Body of pancreas (tissue), 4 donors: Measurements from ENCODE around the gene SLC26A4. TPM values are rescaled to one million over a fixed set of nuclear protein-coding genes. Genes with fewer than 3 reads are reported as not detected.
A peak's percentile ranks its signal among the peaks of the same experiment; 100 is the strongest.

Experiments used
- ATAC-seq: fragments of 150-250 bp; one replicate; pipeline ENCODE4 v1.9.1; 2016
- DNase-seq, 4 donors: peaks; one replicate each; pipeline ENCODE4 v3.0.0-alpha.2; 2019
- H3K27ac ChIP-seq, 4 donors: fragments of 200-600 bp; sonication (generic); 1 replicate in 3 of 4; 2 replicates in 1 of 4; pipeline versions ENCODE4 v1.5.1 to v1.6.1; 2016 to 2019; ENCODE audit warnings: mild to moderate bottlenecking in 1 of 4, mixed read lengths in 1 of 4, moderate library complexity in 1 of 4
- H3K27me3 ChIP-seq, 2 donors: fragments of 200-600 bp; sonication (generic); one replicate each; pipeline ENCODE4 v1.6.0; 2016; ENCODE audit warnings: mild to moderate bottlenecking in 1 of 2
- H3K36me3 ChIP-seq, 2 donors: fragments of 200-600 bp; sonication (generic); replicated peaks in 1 of 2; 2 replicates each; pipeline ENCODE4 v1.5.1; 2016; ENCODE audit warnings: low read depth in 2 of 2; ENCODE audit not compliant: insufficient read depth in 1 of 2
- H3K4me1 ChIP-seq: fragments of 200-600 bp; sonication (generic); one replicate; pipeline ENCODE4 v1.6.0; 2016
- H3K4me3 ChIP-seq, 2 donors: fragments of 200-600 bp; sonication (generic); 1 replicate in 1 of 2; 2 replicates in 1 of 2; pipeline ENCODE4 v1.5.1; 2016 to 2019
- H3K9me3 ChIP-seq, 3 donors: fragments of 200-600 bp; sonication (generic); 1 replicate in 2 of 3; 2 replicates in 1 of 3; pipeline ENCODE4 v1.5.1; 2016
- CTCF ChIP-seq, 7 experiments: fragments of 450-650 bp in 4 of 7; fragments of 200-600 bp in 3 of 7; sonication (generic) in 3 of 7; IDR thresholded peaks; one replicate each; pipeline ENCODE4 v1.5.1; 2016 to 2019; ENCODE audit warnings: antibody characterized with exemption in 7 of 7
- POLR2A ChIP-seq, 3 donors: fragments of 450-650 bp; IDR thresholded peaks; one replicate each; pipeline ENCODE4 v1.6.1; 2016; ENCODE audit warnings: antibody characterized with exemption in 3 of 3, mild to moderate bottlenecking in 2 of 3
- WGBS, 2 donors: methylation state at CpG; one replicate each; pipeline ENCODE4 v1.1.5; 2017; 5-methylcytosine and 5-hydroxymethylcytosine counted together
- intact Hi-C: fragments of 100-400 bp; cut with DNase I; formaldehyde crosslinking; loops from one replicate; pipeline ENCODE4 v1.15.1; 2023
- total RNA-seq, 2 donors: library from RNA; depleted of rRNA; stranded (reverse); fragments of >200 nt; gene quantifications; one replicate each; pipeline ENCODE4 v1.1.0, GENCODE V29; 2016

The SLC26A4 gene
- total RNA-seq, 2 donors from 2014 or later, result 0.26 to 0.33 TPM

GRCh38 chr7:107652642-107653041 lies 8.0 kb upstream of the SLC26A4 start:
- H3K36me3 ChIP-seq, result no peaks in the 10 kb centered on the region
- TF ChIP-seq CTCF (IDR thresholded peaks at IDR 0.05), result no peak
- no peak for TF ChIP-seq POLR2A (IDR thresholded peaks at IDR 0.05)
- ATAC-seq, result no peak
- no peak overlapping the region for H3K27ac ChIP-seq
- no peaks in the 10 kb centered on the region for H3K4me1 ChIP-seq
- intact Hi-C loops, result no loop called here
- H3K27me3 ChIP-seq, result no peaks in the 10 kb centered on the region
- WGBS, 2 donors, result 93 to 95% methylated on average over 5 of the region's 5 CpGs
- DNase-seq, result no peak
- H3K9me3 ChIP-seq, result no peaks in the 10 kb centered on the region
- H3K4me3 ChIP-seq, result no peak overlapping the region

GRCh38 chr7:107658467-107658866 lies 2.2 kb upstream of the SLC26A4 start:
- TF ChIP-seq POLR2A (IDR thresholded peaks at IDR 0.05), result no peak
- no peak for TF ChIP-seq CTCF (IDR thresholded peaks at IDR 0.05)
- intact Hi-C loops, result no loop called here
- Histone ChIP-seq H3K4me3 (no peak overlapping the region), H3K9me3 (no peaks in the 10 kb centered on the region), H3K4me1 (peaks cover 21% of the 10 kb centered on the region), H3K27me3 (peaks cover 0 to 6% of the 10 kb centered on the region in 2 donors), H3K36me3 (no peaks in the 10 kb centered on the region), H3K27ac (no peak overlapping the region)
- DNase-seq, result no peak
- ATAC-seq, result no peak

- intact Hi-C loops, result no loop called here
- peaks cover 0 to 6% of the 10 kb centered on the region in 2 donors for H3K27me3 ChIP-seq
- 92 to 94% methylated on average over 4 of the region's 4 CpGs for WGBS, 2 donors
- H3K9me3 ChIP-seq, result no peaks in the 10 kb centered on the region
- no peak for ATAC-seq
- no peak overlapping the region for H3K27ac ChIP-seq
- no peak for TF ChIP-seq CTCF (IDR thresholded peaks at IDR 0.05)
- no peak for TF ChIP-seq POLR2A (IDR thresholded peaks at IDR 0.05)
- no peak for DNase-seq
- peaks cover 21% of the 10 kb centered on the region for H3K4me1 ChIP-seq
- no peaks in the 10 kb centered on the region for H3K36me3 ChIP-seq
- H3K4me3 ChIP-seq, result no peak overlapping the region
These were observed 962 bp upstream of the SLC26A4 start for GRCh38 chr7:107659666-107660065.

- peaks cover 21% of the 10 kb centered on the region for H3K4me1 ChIP-seq
- no peaks in the 10 kb centered on the region for H3K36me3 ChIP-seq
- intact Hi-C loops, result no loop called here
- peak overlapping the region; percentile 3 to 34 for H3K4me3 ChIP-seq
- DNase-seq (peak; percentile 70 to 81 (median 74)), ATAC-seq (peak; percentile 80)
- TF ChIP-seq POLR2A (IDR thresholded peaks at IDR 0.05) (no peak), CTCF (IDR thresholded peaks at IDR 0.05) (peak in 3 of 7 experiments; percentile 33 to 48 (median 35))
- H3K27me3 ChIP-seq, result peaks cover 0 to 6% of the 10 kb centered on the region in 2 donors
- H3K9me3 ChIP-seq, result no peaks in the 10 kb centered on the region
- H3K27ac ChIP-seq, result no peak overlapping the region
- WGBS, 2 donors, result 2 to 3% methylated on average over 32 to 72 of the region's 73 CpGs
These were observed 645 bp downstream of the SLC26A4 start for GRCh38 chr7:107661081-107661864.
